SU-DHL-6 (cell line): ENCODE data around the gene C12orf75.
"Not testable (repeated sequence)": the region's sequence is repeated elsewhere in the genome, so short reads cannot be mapped to it uniquely, and the experiment has no call there.

ENCODE experiments used
- H2AFZ ChIP-seq: fragments of 200-600 bp; sonication (generic); 2 replicates; pipeline ENCODE4 v1.6.1; 2014; ENCODE audit warnings: low read depth, mild to moderate bottlenecking, moderate library complexity, mixed read lengths, antibody characterized with exemption, low read length; ENCODE audit not compliant: severe bottlenecking
- H3F3A ChIP-seq: fragments of 200-600 bp; shearing (Covaris generic); 2 replicates; pipeline ENCODE4 v1.6.0; 2016; ENCODE audit warnings: antibody characterized with exemption, mild to moderate bottlenecking; ENCODE audit not compliant: insufficient read depth
- H3K27ac ChIP-seq: fragments of 200-600 bp; sonication (generic); 2 replicates; pipeline ENCODE4 v1.5.1; 2016; ENCODE audit warnings: low read depth, mild to moderate bottlenecking, low read length, moderate library complexity, mixed read lengths
- H3K27me3 ChIP-seq: fragments of 200-600 bp; sonication (generic), shearing (Covaris generic); 2 replicates; pipeline ENCODE4 v1.6.0; 2014; ENCODE audit warnings: mild to moderate bottlenecking, low read length
- H3K36me3 ChIP-seq: fragments of 200-600 bp; sonication (generic); 2 replicates; pipeline ENCODE4 v1.6.1; 2014; ENCODE audit warnings: mild to moderate bottlenecking, low read length, mixed read lengths
- H3K4me2 ChIP-seq: fragments of 300-600, 200-600 bp; shearing (Covaris generic), sonication (generic); 2 replicates; pipeline ENCODE4 v1.6.0; 2014; ENCODE audit warnings: low read length, low read depth, mild to moderate bottlenecking; ENCODE audit not compliant: poor library complexity, severe bottlenecking
- H3K4me3 ChIP-seq: fragments of 200-600 bp; sonication (generic); 2 replicates; pipeline ENCODE4 v1.5.1; 2014; ENCODE audit warnings: antibody characterized with exemption, low read length, mild to moderate bottlenecking, mixed read lengths; ENCODE audit not compliant: insufficient read depth, poor library complexity, severe bottlenecking
- H3K79me2 ChIP-seq: fragments of 200-600 bp; sonication (generic); 2 replicates; pipeline ENCODE4 v1.6.1; 2014; ENCODE audit warnings: mild to moderate bottlenecking, low read length, moderate library complexity; ENCODE audit not compliant: insufficient read depth
- H3K9ac ChIP-seq: fragments of 200-600 bp; sonication (generic); 2 replicates; pipeline ENCODE4 v1.7.0; 2014; ENCODE audit warnings: mild to moderate bottlenecking, low read length
- H3K9me2 ChIP-seq: fragments of 200-600 bp; sonication (generic); replicated peaks from 2 replicates; pipeline ENCODE4 v1.6.1; 2014; ENCODE audit warnings: low read length; ENCODE audit not compliant: insufficient read depth
- H3K9me3 ChIP-seq: fragments of 200-600 bp; sonication (generic); 2 replicates; pipeline ENCODE4 v1.6.1; 2014; ENCODE audit warnings: low read length, mixed read lengths; ENCODE audit not compliant: insufficient read depth
- H4K20me1 ChIP-seq: fragments of 200-600 bp; sonication (generic); 2 replicates; pipeline ENCODE4 v1.6.1; 2014; ENCODE audit warnings: low read depth, mild to moderate bottlenecking, antibody characterized with exemption, low read length, moderate library complexity, mixed read lengths
- EZH2phosphoT487 ChIP-seq: fragments of 200-600 bp; sonication (generic), shearing (Covaris generic); conservative IDR thresholded peaks from 2 replicates; pipeline ENCODE4 v1.6.1; 2018; ENCODE audit warnings: mild to moderate bottlenecking, antibody characterized with exemption, low read length, moderate library complexity, mixed read lengths
- TF ChIP-seq, protein P1 (sequence below): fragments of 200-600 bp; sonication (generic); IDR thresholded peaks from one replicate; pipeline ENCODE4 v1.5.1; 2017; ENCODE audit warnings: antibody characterized with exemption, mild to moderate bottlenecking, low read length, moderate library complexity; ENCODE audit not compliant: insufficient read depth, poor library complexity, severe bottlenecking

C12orf75 gene

DNA sequence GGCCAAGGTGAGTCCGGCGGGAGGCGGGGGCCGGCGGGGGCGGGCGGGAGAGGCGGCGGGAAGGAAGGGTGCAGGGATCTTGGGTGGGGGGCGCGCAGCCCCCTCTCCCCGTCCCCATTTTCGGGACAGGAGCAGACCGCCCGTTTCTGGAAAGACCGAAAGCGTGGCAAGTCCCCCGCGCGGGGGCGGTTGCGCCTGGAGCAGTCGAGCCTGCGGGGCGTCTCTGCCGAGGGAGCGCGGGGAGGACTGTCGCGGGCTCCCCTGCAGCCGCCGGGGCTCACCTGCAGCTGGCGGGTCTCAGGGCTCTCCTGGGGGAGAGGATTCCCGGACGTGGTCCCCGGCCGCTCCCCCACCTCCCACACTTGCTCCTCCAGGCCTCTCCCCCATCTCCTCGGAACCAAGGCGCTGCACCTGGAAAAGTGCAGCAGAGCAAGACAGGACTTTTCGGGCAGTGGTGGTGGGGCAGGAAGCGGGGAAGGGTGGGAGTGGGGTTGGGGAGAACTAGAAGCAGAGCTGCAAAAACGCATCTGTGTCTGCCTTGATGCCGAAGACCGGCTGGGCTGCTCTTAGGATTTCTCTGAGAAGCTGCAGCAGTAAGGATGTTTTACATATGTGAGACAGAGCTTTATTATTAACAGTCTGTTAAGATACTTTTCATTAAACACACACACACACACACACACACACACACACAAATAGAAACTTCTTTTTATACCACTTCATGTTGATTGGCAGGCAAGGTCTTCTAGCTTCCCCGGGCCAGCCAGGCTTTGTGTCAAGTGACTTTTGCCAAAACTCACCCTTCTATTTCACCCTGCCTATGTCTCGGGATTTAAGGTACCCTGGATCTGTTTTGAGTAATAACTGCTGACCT, 677 bp downstream of the C12orf75 start:
- H2AFZ ChIP-seq, result no peak overlapping the region
- TF ChIP-seq, protein P1, sequence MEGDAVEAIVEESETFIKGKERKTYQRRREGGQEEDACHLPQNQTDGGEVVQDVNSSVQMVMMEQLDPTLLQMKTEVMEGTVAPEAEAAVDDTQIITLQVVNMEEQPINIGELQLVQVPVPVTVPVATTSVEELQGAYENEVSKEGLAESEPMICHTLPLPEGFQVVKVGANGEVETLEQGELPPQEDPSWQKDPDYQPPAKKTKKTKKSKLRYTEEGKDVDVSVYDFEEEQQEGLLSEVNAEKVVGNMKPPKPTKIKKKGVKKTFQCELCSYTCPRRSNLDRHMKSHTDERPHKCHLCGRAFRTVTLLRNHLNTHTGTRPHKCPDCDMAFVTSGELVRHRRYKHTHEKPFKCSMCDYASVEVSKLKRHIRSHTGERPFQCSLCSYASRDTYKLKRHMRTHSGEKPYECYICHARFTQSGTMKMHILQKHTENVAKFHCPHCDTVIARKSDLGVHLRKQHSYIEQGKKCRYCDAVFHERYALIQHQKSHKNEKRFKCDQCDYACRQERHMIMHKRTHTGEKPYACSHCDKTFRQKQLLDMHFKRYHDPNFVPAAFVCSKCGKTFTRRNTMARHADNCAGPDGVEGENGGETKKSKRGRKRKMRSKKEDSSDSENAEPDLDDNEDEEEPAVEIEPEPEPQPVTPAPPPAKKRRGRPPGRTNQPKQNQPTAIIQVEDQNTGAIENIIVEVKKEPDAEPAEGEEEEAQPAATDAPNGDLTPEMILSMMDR, result no peak
- no peak for TF ChIP-seq EZH2phosphoT487

DNA sequence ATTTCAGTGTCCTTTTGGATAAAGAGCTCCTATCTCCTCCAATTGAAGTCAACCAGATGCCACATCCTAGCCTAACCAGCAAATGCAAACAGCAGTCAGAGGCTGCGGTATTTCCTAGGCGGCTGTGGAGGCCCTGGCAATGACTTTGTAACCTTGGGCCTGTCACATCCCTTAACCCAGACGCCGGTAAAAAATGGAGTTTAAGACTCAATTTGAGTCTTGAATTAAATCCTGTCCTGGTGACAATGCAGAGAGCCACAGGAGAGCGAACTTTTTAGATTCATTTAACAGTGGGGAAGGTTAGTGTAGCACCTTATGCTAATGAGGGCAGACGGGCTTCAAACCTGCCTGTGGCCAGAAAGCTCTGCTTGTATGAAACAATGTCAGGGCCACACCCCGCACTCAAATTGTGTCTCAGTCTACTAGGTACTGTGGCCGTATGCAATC, 1.3 kb downstream of the C12orf75 start:
- Histone ChIP-seq H3K4me2 (peak overlapping the region; percentile 61), H3K27me3 (no peaks in the 10 kb centered on the region), H3K27ac (peak overlapping the region; percentile 90), H2AFZ (no peak overlapping the region), H3K79me2 (peaks cover 59% of the 10 kb centered on the region), H3K4me3 (peak overlapping the region; percentile 89), H3K9me2 (no peaks in the 10 kb centered on the region), H3F3A (peaks cover 37% of the 10 kb centered on the region), H3K9ac (peak overlapping the region; percentile 86), H3K9me3 (no peaks in the 10 kb centered on the region), H4K20me1 (peaks cover 5% of the 10 kb centered on the region; the same call in 1 of the 2 replicates), H3K36me3 (no peaks in the 10 kb centered on the region)
- TF ChIP-seq, protein P1, result no peak
- TF ChIP-seq EZH2phosphoT487, result no peak

More for the DNA sequence above, 677 bp downstream of the C12orf75 start:
- Histone ChIP-seq H3K9me2 (no peaks in the 10 kb centered on the region), H3F3A (peaks cover 42% of the 10 kb centered on the region), H3K27ac (peak overlapping the region; percentile 90), H3K79me2 (peaks cover 53% of the 10 kb centered on the region), H3K4me2 (peak overlapping the region; percentile 61), H4K20me1 (peaks cover 5% of the 10 kb centered on the region; the same call in 1 of the 2 replicates), H3K9me3 (no peaks in the 10 kb centered on the region), H3K9ac (peak overlapping the region; percentile 86), H3K4me3 (peak overlapping the region; percentile 89), H3K27me3 (no peaks in the 10 kb centered on the region), H3K36me3 (no peaks in the 10 kb centered on the region)

DNA sequence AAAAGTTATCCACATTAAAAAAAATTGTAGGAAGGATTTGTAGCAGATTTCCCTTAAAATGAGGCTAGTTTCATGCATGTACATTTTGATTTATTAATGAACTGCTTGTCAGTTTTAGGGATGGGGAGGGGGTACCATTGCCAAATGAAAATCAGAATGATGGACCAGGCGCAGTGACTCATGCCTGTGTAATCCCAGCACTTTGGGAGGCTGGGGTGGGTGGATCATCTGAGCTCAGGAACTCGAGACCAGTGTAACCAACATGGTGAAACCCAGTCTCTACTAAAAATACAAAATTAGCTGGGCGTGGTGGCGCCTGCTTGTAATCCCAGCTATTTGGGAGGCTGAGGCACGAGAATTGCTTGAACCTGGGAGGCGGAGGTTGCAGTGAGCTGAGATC, 1.8 kb downstream of the C12orf75 start:
- H3K27ac ChIP-seq, result peak overlapping the region; percentile 90
- H3K4me2 ChIP-seq, result peak overlapping the region; percentile 61
- H3K4me3 ChIP-seq, result peak overlapping the region; percentile 89
- H3K9ac ChIP-seq, result peak overlapping the region; percentile 86
- H2AFZ ChIP-seq, H3K27me3 ChIP-seq, H3K9me2 ChIP-seq, H3K36me3 ChIP-seq, H3K9me3 ChIP-seq, H4K20me1 ChIP-seq: not testable (repeated sequence)
- peaks cover 64% of the 10 kb centered on the region for H3K79me2 ChIP-seq
- peaks cover 32% of the 10 kb centered on the region for H3F3A ChIP-seq

DNA sequence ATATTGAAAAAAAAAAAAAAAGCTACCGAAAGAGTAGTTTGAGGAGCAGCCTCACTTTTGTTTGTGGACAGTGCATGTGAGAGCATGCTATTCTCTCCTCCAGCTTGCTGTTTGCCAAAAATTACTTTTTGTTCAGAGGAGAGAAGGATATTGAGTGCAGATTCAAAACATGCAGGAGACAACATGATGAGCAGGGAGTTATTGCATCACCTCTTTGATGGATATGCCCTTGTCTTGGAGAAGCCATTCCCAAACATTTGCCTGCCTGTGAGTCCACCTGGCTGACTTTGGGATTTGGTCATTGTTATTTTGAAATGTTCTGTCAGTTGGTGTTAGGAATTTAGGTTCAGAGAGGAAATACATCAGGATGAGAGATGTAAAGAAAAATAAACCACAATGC, 2.4 kb downstream of the C12orf75 start:
- Histone ChIP-seq H3K4me2 (peak overlapping the region; percentile 61), H4K20me1 (peaks cover 5% of the 10 kb centered on the region; the same call in 1 of the 2 replicates), H3K79me2 (peaks cover 70% of the 10 kb centered on the region), H3K9me2 (no peaks in the 10 kb centered on the region), H3K9ac (peak overlapping the region; percentile 86), H2AFZ (no peak overlapping the region), H3F3A (peaks cover 29% of the 10 kb centered on the region), H3K36me3 (peaks cover 5% of the 10 kb centered on the region; the same call in 1 of the 2 replicates), H3K27me3 (no peaks in the 10 kb centered on the region), H3K4me3 (peak overlapping the region; percentile 89), H3K27ac (peak overlapping the region; percentile 14; the same call in 1 of the 2 replicates), H3K9me3 (no peaks in the 10 kb centered on the region)
- TF ChIP-seq EZH2phosphoT487, result no peak
- TF ChIP-seq, protein P1, result no peak
